ENCODE data around the gene AMDHD2. TPM values are rescaled to one million over a fixed set of nuclear protein-coding genes. Genes with fewer than 3 reads are reported as not detected.

Gene AMDHD2
- total and polyA plus RNA-seq, 2 of the 13 experiments (the other 11 are each of a cell fraction or from before 2014, with no cell fraction given): 33.5 to 39.1 TPM

DNA sequence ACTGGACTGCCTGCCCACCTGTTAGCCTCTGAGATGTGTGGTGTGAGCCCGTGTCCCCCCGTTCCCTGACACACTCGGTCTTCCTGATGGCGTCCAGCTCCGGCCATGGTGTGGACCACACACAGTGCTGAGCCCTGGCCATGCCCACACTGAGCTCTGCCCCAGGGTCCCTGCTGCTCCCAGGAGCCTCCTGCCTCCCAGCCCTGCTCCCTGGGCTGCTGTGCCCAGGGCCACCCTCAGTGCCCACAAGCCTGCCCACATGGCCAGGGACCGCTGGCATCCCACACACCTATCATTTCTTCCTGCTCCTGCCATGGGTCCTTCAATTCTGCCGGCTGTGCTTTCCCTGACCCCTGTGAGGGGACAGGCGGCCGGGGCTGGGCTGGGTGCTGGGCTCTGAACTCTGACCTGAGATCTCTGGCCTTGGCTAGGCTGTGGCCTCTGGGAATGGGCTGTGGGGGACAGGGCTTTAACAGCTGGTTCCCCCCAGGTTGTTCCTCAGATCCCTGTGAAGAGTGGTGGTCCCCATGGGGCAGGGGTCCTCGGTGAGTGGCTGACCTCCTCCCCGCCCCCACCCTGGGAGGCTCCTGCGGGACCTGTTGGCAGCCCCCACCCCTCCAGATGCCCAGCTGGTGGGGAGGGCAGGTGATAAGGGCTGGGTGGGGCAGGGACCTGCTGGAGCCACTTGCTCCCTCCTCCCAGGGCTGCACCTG, 7.1 kb downstream of the AMDHD2 start (continued):
- TF ChIP-seq MIXL1 (CRISPR knock-in tag; IDR thresholded peaks at IDR 0.05): no peak
- TF ChIP-seq, protein P1, sequence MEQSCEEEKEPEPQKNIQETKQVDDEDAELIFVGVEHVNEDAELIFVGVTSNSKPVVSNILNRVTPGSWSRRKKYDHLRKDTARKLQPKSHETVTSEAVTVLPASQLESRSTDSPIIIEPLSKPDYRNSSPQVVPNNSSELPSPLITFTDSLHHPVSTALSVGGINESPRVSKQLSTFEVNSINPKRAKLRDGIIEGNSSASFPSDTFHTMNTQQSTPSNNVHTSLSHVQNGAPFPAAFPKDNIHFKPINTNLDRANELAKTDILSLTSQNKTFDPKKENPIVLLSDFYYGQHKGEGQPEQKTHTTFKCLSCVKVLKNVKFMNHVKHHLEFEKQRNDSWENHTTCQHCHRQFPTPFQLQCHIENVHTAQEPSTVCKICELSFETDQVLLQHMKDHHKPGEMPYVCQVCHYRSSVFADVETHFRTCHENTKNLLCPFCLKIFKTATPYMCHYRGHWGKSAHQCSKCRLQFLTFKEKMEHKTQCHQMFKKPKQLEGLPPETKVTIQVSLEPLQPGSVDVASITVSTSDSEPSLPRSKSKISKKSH (CRISPR knock-in tag; IDR thresholded peaks at IDR 0.05; ENCODE audit: borderline replicate concordance): 0 out of 2 replicates have a peak, but pooled peaks have one; percentile 20
- TF ChIP-seq, protein P2, sequence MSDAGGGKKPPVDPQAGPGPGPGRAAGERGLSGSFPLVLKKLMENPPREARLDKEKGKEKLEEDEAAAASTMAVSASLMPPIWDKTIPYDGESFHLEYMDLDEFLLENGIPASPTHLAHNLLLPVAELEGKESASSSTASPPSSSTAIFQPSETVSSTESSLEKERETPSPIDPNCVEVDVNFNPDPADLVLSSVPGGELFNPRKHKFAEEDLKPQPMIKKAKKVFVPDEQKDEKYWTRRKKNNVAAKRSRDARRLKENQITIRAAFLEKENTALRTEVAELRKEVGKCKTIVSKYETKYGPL (CRISPR knock-in tag; IDR thresholded peaks at IDR 0.05): no peak
- no peak for TF ChIP-seq CHD2 (IDR thresholded peaks at IDR 0.05; ENCODE audit: low read depth, low read length)
- TF ChIP-seq, protein P3, sequence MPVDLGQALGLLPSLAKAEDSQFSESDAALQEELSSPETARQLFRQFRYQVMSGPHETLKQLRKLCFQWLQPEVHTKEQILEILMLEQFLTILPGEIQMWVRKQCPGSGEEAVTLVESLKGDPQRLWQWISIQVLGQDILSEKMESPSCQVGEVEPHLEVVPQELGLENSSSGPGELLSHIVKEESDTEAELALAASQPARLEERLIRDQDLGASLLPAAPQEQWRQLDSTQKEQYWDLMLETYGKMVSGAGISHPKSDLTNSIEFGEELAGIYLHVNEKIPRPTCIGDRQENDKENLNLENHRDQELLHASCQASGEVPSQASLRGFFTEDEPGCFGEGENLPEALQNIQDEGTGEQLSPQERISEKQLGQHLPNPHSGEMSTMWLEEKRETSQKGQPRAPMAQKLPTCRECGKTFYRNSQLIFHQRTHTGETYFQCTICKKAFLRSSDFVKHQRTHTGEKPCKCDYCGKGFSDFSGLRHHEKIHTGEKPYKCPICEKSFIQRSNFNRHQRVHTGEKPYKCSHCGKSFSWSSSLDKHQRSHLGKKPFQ (CRISPR knock-in tag; IDR thresholded peaks at IDR 0.05; ENCODE audit: insufficient replicate concordance): no peak
- TF ChIP-seq, protein P4, sequence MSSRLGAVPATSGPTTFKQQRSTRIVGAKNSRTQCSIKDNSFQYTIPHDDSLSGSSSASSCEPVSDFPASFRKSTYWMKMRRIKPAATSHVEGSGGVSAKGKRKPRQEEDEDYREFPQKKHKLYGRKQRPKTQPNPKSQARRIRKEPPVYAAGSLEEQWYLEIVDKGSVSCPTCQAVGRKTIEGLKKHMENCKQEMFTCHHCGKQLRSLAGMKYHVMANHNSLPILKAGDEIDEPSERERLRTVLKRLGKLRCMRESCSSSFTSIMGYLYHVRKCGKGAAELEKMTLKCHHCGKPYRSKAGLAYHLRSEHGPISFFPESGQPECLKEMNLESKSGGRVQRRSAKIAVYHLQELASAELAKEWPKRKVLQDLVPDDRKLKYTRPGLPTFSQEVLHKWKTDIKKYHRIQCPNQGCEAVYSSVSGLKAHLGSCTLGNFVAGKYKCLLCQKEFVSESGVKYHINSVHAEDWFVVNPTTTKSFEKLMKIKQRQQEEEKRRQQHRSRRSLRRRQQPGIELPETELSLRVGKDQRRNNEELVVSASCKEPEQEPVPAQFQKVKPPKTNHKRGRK (CRISPR knock-in tag; IDR thresholded peaks at IDR 0.05): no peak
- TF ChIP-seq, protein P5, sequence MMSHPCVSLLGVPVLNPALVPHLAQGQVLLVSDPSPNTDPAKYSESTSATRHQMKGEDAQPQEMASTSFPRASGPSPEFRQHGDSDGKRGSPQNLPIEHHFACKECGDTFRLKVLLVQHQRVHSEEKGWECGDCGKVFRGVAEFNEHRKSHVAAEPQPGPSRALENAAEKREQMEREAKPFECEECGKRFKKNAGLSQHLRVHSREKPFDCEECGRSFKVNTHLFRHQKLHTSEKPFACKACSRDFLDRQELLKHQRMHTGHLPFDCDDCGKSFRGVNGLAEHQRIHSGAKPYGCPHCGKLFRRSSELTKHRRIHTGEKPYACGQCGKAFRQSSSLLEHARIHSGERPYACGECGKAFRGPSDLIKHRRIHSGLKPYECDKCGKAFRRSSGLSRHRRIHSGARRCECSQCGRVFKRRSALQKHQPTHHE (CRISPR knock-in tag; IDR thresholded peaks at IDR 0.05; ENCODE audit: borderline replicate concordance): no peak
- TF ChIP-seq, protein P6, sequence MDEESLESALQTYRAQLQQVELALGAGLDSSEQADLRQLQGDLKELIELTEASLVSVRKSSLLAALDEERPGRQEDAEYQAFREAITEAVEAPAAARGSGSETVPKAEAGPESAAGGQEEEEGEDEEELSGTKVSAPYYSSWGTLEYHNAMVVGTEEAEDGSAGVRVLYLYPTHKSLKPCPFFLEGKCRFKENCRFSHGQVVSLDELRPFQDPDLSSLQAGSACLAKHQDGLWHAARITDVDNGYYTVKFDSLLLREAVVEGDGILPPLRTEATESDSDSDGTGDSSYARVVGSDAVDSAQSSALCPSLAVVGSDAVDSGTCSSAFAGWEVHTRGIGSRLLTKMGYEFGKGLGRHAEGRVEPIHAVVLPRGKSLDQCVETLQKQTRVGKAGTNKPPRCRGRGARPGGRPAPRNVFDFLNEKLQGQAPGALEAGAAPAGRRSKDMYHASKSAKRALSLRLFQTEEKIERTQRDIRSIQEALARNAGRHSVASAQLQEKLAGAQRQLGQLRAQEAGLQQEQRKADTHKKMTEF (CRISPR knock-in tag; IDR thresholded peaks at IDR 0.05): no peak
- TF ChIP-seq, protein P7, sequence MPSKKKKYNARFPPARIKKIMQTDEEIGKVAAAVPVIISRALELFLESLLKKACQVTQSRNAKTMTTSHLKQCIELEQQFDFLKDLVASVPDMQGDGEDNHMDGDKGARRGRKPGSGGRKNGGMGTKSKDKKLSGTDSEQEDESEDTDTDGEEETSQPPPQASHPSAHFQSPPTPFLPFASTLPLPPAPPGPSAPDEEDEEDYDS (CRISPR knock-in tag; IDR thresholded peaks at IDR 0.05): no peak
- TF ChIP-seq SRY (CRISPR knock-in tag; IDR thresholded peaks at IDR 0.05): no peak
- no peak for TF ChIP-seq HES4 (CRISPR knock-in tag; IDR thresholded peaks at IDR 0.05; ENCODE audit: borderline replicate concordance)
- TF ChIP-seq CAMTA2 (CRISPR knock-in tag; IDR thresholded peaks at IDR 0.05; ENCODE audit: borderline replicate concordance): no peak
- no peak for TF ChIP-seq CBX2 (IDR thresholded peaks at IDR 0.05; ENCODE audit: low read depth, low read length)
- no peak for TF ChIP-seq CBX2 (CRISPR knock-in tag; IDR thresholded peaks at IDR 0.05; ENCODE audit: low read depth)
- TF ChIP-seq, protein P8, sequence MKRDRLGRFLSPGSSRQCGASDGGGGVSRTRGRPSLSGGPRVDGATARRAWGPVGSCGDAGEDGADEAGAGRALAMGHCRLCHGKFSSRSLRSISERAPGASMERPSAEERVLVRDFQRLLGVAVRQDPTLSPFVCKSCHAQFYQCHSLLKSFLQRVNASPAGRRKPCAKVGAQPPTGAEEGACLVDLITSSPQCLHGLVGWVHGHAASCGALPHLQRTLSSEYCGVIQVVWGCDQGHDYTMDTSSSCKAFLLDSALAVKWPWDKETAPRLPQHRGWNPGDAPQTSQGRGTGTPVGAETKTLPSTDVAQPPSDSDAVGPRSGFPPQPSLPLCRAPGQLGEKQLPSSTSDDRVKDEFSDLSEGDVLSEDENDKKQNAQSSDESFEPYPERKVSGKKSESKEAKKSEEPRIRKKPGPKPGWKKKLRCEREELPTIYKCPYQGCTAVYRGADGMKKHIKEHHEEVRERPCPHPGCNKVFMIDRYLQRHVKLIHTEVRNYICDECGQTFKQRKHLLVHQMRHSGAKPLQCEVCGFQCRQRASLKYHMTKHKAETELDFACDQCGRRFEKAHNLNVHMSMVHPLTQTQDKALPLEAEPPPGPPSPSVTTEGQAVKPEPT (CRISPR knock-in tag; IDR thresholded peaks at IDR 0.05; ENCODE audit: low read depth): no peak; the same call in 1 of the 2 replicates
